GM23338 (cell line): Measurements from ENCODE around the gene RNF212B.
"Not testable (repeated sequence)": the region's sequence is repeated elsewhere in the genome, so short reads cannot be mapped to it uniquely, and the experiment has no call there.

Experiments
- EZH2 ChIP-seq: fragments of 200-600 bp; sonication (generic); IDR thresholded peaks from one replicate; pipeline ENCODE4 v1.8.0; 2017; ENCODE audit warnings: antibody characterized with exemption, mild to moderate bottlenecking, low read depth; ENCODE audit not compliant: unreplicated experiment
- POLR2AphosphoS5 ChIP-seq: IDR thresholded peaks from 2 replicates; pipeline ENCODE4 v1.6.1; 2016; ENCODE audit warnings: antibody characterized with exemption, low read depth
- TF ChIP-seq, protein P1 (sequence below), 2 experiments: fragments of 200-600 bp in 1 of 2; sonication (generic) in 1 of 2; conservative IDR thresholded peaks; 2 replicates each; pipeline versions ENCODE4 v1.5.1 to v1.6.1; 2016 to 2017; ENCODE audit warnings: antibody characterized with exemption in 2 of 2, low read depth in 2 of 2, mild to moderate bottlenecking in 2 of 2, moderate library complexity in 1 of 2

DNA sequence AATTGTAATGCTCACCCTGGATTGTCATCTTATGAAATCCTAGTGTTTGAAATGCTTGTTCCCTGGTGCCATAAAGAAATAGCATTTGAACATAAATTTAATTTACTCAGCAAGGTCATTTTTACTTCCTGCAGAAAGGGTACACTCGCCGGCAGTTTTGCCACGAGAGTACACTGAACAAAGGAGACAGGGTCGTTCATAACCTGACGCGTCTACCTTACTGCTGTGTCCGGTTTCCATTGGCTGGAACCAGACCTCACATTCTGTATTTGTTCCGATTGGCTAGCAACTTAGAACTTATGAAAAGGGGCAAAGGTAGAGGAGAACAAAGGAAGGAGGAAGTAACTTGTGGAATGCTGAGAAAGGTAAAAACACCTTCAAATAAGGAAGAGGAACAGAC is 23.1 kb downstream of the RNF212B start:
- TF ChIP-seq POLR2AphosphoS5, EZH2: not testable (repeated sequence)
- TF ChIP-seq, protein P1, sequence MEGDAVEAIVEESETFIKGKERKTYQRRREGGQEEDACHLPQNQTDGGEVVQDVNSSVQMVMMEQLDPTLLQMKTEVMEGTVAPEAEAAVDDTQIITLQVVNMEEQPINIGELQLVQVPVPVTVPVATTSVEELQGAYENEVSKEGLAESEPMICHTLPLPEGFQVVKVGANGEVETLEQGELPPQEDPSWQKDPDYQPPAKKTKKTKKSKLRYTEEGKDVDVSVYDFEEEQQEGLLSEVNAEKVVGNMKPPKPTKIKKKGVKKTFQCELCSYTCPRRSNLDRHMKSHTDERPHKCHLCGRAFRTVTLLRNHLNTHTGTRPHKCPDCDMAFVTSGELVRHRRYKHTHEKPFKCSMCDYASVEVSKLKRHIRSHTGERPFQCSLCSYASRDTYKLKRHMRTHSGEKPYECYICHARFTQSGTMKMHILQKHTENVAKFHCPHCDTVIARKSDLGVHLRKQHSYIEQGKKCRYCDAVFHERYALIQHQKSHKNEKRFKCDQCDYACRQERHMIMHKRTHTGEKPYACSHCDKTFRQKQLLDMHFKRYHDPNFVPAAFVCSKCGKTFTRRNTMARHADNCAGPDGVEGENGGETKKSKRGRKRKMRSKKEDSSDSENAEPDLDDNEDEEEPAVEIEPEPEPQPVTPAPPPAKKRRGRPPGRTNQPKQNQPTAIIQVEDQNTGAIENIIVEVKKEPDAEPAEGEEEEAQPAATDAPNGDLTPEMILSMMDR (conservative IDR thresholded peaks at IDR 0.05; ENCODE audit: low read depth in 2 of 2): not testable (repeated sequence)
